ENCODE measurements around the gene ZBTB42. TPM values are rescaled to one million over a fixed set of nuclear protein-coding genes. Genes with fewer than 3 reads are reported as not detected.

ZBTB42 gene
- total RNA-seq, 1 donor from 2014 or later: 6.0 TPM

DNA sequence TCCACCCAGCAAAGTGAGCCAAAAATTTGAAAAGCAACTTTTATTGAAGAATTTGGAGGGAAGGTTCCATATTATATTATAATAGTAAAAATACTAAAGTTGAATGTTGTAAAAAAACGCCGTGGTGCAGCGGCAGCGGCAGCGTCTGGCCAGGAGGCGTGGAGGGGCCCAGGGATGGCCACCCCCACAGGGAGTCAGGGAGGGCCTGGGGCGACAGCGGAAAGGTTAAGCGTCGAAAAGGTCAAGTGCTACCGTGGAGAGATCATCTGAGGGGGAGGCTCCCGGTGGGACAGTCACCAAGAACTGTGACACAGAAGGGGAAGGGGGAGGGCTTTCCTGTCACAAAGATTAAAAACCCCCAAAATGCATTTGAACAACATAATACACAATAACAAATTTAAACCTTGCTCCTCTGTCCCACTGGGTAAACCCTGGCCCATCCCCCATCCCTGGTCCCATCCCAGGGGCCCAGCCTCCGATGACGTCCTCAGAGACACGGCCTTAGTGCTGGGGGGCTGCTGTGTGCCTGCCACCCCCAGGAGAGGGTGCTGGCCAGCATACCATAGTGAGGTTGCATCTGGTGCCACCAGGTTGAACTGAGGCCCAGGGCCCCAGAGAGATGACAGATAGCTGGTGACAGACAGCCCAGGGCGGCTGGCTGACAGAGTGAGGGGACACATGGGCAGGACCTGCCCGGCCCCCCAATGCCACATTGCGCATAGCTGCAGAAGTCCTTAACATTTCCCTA lies 31.4 kb upstream of the ZBTB42 start:
- no peak for DNase-seq
- Mint-ChIP-seq H3K27me3 (ENCODE audit: unreplicated experiment) (peaks cover 12% of the 10 kb centered on the region), H3K4me1 (ENCODE audit: low read depth, unreplicated experiment) (peaks cover 10% of the 10 kb centered on the region), H3K36me3 (ENCODE audit: unreplicated experiment) (peaks cover 12% of the 10 kb centered on the region), H3K4me3 (ENCODE audit: unreplicated experiment) (peak overlapping the region; percentile 28), H3K9me3 (ENCODE audit: unreplicated experiment) (peaks cover 23% of the 10 kb centered on the region), H3K27ac (ENCODE audit: unreplicated experiment) (peak overlapping the region; percentile 79)
- no peak for TF ChIP-seq CTCF (IDR thresholded peaks at IDR 0.05; ENCODE audit: partially characterized antibody, unreplicated experiment)

DNA sequence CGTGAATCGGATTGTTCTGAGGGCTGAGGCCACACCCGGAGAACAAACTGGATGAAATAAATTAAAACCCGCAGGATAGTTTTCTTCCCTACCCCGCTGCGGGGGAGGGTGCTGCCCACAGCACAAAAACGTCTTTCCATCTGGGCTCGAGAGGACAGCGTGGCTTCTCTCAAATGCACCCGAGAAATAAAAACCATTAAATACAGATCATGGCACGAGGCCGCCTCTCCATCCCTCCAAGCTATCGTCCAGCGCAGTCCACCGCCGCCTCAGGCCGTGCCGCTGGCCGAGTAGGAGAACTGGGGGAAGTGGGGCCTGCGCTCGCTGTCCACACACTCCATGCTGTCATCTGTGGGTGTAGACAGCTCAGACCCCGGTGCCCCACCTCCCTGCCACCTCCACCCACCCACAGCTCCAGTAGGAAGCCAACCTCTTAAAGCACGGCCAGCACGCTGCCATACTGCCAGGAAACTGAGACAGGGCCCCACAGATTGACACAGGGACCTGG lies 30.8 kb upstream of the ZBTB42 start:
- peaks cover 10% of the 10 kb centered on the region for H3K4me1 Mint-ChIP-seq (ENCODE audit: low read depth, unreplicated experiment)
- peaks cover 12% of the 10 kb centered on the region for H3K36me3 Mint-ChIP-seq (ENCODE audit: unreplicated experiment)
- TF ChIP-seq CTCF (IDR thresholded peaks at IDR 0.05; ENCODE audit: partially characterized antibody, unreplicated experiment): no peak
- peak overlapping the region; percentile 79 for H3K27ac Mint-ChIP-seq (ENCODE audit: unreplicated experiment)
- H3K4me3 Mint-ChIP-seq (ENCODE audit: unreplicated experiment): peak overlapping the region; percentile 28
- H3K27me3 Mint-ChIP-seq (ENCODE audit: unreplicated experiment): peaks cover 12% of the 10 kb centered on the region
- DNase-seq: no peak
- peaks cover 23% of the 10 kb centered on the region for H3K9me3 Mint-ChIP-seq (ENCODE audit: unreplicated experiment)

DNA sequence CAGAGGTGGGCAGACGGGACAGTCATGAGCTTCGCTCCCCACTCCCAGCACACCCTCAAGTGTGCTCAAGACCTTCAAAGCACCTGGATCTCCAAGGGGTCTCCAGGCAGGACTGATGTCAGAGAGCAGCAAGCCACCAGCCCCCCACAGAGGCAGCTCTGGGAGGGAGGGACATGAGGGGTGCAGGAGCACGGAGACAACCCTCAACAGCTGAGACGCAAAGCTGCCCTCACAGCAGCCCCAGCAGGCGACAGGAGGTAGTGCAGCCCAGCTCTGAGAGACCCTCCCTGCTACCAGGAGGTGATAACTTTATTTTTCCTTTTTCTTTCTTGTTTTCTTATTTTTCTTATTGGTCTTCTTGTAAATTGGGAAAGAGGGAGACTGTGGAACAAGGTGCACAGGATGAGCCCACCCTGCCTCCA lies 30.0 kb upstream of the ZBTB42 start:
- peaks cover 22% of the 10 kb centered on the region for H3K9me3 Mint-ChIP-seq (ENCODE audit: unreplicated experiment)
- no peak for DNase-seq
- peak overlapping the region; percentile 90 for H3K27ac Mint-ChIP-seq (ENCODE audit: unreplicated experiment)
- TF ChIP-seq CTCF (IDR thresholded peaks at IDR 0.05; ENCODE audit: partially characterized antibody, unreplicated experiment): peak; percentile 67
- no peak overlapping the region for H3K4me3 Mint-ChIP-seq (ENCODE audit: unreplicated experiment)
- H3K4me1 Mint-ChIP-seq (ENCODE audit: low read depth, unreplicated experiment): peaks cover 10% of the 10 kb centered on the region
- H3K36me3 Mint-ChIP-seq (ENCODE audit: unreplicated experiment): peaks cover 11% of the 10 kb centered on the region
- H3K27me3 Mint-ChIP-seq (ENCODE audit: unreplicated experiment): peaks cover 14% of the 10 kb centered on the region

DNA sequence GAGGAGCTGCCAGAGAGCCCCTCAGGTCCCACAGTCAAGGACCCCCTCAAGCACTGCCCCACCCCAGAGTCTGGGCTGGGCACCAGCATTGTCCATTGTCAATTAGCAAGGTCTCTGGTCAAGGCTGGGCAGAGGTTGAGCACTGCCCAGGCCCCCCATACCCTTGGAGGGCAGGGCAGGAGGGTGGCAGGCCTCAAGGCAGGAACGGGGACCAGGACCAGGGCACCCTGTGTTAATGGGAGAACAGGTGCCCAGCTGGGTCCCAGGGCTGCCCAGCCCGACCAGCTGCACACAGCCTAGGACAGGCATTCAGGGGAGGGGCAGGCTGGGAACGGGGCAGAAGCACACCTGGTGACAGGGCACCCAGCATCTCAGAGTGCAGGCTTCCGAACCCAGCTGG lies 29.5 kb upstream of the ZBTB42 start:
- Mint-ChIP-seq H3K36me3 (ENCODE audit: unreplicated experiment) (peaks cover 7% of the 10 kb centered on the region), H3K4me1 (ENCODE audit: low read depth, unreplicated experiment) (peaks cover 10% of the 10 kb centered on the region)

More for the DNA sequence above, 29.5 kb upstream of the ZBTB42 start:
- Mint-ChIP-seq H3K4me3 (ENCODE audit: unreplicated experiment) (no peak overlapping the region), H3K9me3 (ENCODE audit: unreplicated experiment) (peaks cover 23% of the 10 kb centered on the region), H3K27ac (ENCODE audit: unreplicated experiment) (no peak overlapping the region), H3K27me3 (ENCODE audit: unreplicated experiment) (peaks cover 14% of the 10 kb centered on the region)
- DNase-seq: no peak
- TF ChIP-seq CTCF (IDR thresholded peaks at IDR 0.05; ENCODE audit: partially characterized antibody, unreplicated experiment): no peak

Measured in glutamatergic neuron (in vitro differentiated cells).